GM12891 (cell line): ENCODE data around the gene RBBP8NL.

Experiments
- PAX5 ChIP-seq: IDR thresholded peaks from 2 replicates; pipeline ENCODE4 v1.6.1; 2011; ENCODE audit warnings: low read length, moderate library complexity, mild to moderate bottlenecking; ENCODE audit not compliant: insufficient read depth, severe bottlenecking
- POLR2A ChIP-seq: IDR thresholded peaks from 2 replicates; pipeline ENCODE4 v1.6.1; 2011; ENCODE audit warnings: low read depth, low read length, control low read depth
- POLR2AphosphoS5 ChIP-seq: IDR thresholded peaks from 2 replicates; pipeline ENCODE4 v1.6.1; 2011; ENCODE audit warnings: low read depth, low read length, control low read depth
- POU2F2 ChIP-seq: IDR thresholded peaks from 2 replicates; pipeline ENCODE4 v1.6.1; 2011; ENCODE audit warnings: low read depth, mild to moderate bottlenecking, control low read depth, low read length, moderate library complexity
- SPI1 ChIP-seq: IDR thresholded peaks from 2 replicates; pipeline ENCODE4 v1.6.1; 2011; ENCODE audit warnings: low read depth, low read length, control low read depth
- TAF1 ChIP-seq: IDR thresholded peaks from 2 replicates; pipeline ENCODE4 v1.6.1; 2011; ENCODE audit warnings: low read depth, low read length, control low read depth

DNA sequence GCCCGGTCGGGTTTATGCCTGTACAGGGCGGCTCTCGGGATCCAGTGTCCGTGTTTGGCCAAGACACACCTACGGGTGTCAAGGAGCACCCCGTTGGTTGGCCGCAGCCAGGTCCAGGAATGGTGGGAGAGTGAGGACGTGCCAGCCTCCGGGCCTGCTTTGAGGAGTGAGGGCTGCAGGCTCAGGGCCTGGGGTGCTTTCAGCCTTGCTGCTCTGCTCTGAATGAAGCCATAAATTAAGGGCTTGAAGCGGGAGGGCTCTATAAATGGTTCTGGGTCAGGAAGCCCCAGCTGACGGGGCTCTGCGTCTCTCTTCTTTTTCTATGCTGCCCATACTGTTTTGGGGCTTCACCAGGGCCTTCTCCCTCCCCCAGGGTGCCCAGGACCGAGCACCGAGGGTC lies 33.3 kb upstream of the RBBP8NL start:
- TF ChIP-seq POLR2AphosphoS5: no peak
- TF ChIP-seq POLR2A: no peak
- TF ChIP-seq TAF1: no peak
- TF ChIP-seq SPI1: no peak
- no peak for TF ChIP-seq PAX5
- no peak for TF ChIP-seq POU2F2
